RWPE1 (cell line): ENCODE data around the gene WDPCP.
"Not testable (repeated sequence)": the region's sequence is repeated elsewhere in the genome, so short reads cannot be mapped to it uniquely, and the experiment has no call there.

Experiments used
- CTCF ChIA-PET: fragments of 350-600 bp; sonication (Branson Sonifier 250); formaldehyde crosslinking; extraction: SDS; loops from one replicate; lab custom pipeline; 2021; lab: Yijun Ruan, JAX
- POLR2A ChIA-PET: fragments of 400-600 bp; formaldehyde crosslinking; extraction: SDS; loops from one replicate; lab custom pipeline; 2020; ENCODE audit warnings: antibody characterized with exemption; ENCODE audit not compliant: low non-redundant PET; lab: Yijun Ruan, JAX
- DNase-seq: peaks from one replicate; pipeline ENCODE4 v3.0.0; 2012; ENCODE audit warnings: low spot score
- H3K27ac ChIP-seq: fragments of 450-650 bp; 2 replicates; pipeline ENCODE4 v1.5.1; 2017
- TF ChIP-seq, protein P1 (sequence below): fragments of 450-650 bp; conservative IDR thresholded peaks from 2 replicates; pipeline ENCODE4 v1.5.1; 2017; ENCODE audit warnings: low read depth, mild to moderate bottlenecking

Gene WDPCP

DNA sequence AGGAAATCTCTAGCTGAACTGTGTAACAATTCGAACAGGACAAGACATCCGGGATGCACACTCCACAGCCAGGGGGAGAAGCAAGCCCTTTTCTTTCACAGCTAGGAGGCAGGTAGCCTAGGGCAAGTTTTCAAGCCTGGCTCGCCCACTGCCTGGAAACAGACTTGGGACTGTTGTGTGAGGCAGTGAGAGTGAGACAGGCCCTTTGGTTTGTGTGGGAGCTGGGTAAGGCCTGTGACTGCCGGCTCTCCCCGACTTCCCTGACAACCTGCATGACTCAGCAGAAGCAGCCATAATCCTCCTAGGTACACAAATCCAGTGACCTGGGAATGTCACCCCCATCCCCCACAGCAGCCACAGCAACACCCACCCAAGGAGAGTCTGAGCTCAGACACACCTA is 179.7 kb downstream of the WDPCP start:
- ChIA-PET POLR2A (no interaction called here), CTCF (interaction anchor here (0.6 kb wide), 2 partner anchors 40 to 843 kb away, joined by 4 to 5 read pairs; no protein-coding TSS in a partner anchor)
- DNase-seq = no peak
- TF ChIP-seq, protein P1, sequence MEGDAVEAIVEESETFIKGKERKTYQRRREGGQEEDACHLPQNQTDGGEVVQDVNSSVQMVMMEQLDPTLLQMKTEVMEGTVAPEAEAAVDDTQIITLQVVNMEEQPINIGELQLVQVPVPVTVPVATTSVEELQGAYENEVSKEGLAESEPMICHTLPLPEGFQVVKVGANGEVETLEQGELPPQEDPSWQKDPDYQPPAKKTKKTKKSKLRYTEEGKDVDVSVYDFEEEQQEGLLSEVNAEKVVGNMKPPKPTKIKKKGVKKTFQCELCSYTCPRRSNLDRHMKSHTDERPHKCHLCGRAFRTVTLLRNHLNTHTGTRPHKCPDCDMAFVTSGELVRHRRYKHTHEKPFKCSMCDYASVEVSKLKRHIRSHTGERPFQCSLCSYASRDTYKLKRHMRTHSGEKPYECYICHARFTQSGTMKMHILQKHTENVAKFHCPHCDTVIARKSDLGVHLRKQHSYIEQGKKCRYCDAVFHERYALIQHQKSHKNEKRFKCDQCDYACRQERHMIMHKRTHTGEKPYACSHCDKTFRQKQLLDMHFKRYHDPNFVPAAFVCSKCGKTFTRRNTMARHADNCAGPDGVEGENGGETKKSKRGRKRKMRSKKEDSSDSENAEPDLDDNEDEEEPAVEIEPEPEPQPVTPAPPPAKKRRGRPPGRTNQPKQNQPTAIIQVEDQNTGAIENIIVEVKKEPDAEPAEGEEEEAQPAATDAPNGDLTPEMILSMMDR = no peak
- H3K27ac ChIP-seq = no peak overlapping the region

DNA sequence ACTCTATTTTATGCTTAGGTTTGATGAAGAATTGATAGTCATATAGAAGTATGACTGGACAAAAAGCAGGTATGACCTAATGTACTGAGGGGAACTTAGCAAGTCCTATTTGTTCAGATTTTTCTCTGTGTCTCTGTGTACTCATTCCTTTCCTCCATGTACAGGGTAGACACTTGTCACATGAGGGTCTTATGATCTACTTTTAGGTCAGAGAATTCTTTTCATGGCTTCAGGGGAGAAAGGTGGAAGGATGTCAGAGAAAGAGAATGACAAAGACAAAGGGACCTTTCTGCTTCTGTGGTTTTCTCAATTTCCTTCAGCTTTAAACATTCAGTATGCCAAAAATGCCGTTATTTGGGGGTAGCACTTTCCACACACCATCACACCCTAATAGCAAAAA is 181.6 kb downstream of the WDPCP start:
- no peak overlapping the region for H3K27ac ChIP-seq
- POLR2A ChIA-PET = no interaction called here
- TF ChIP-seq, protein P1 = no peak
- DNase-seq = no peak
- CTCF ChIA-PET = interaction anchor here (0.7 kb wide), 1 partner anchor 32 kb away, joined by 3 read pairs; no protein-coding TSS in a partner anchor

GRCh38 chr2:63403820-63404219 is 184.5 kb downstream of the WDPCP start:
- ChIA-PET CTCF (no interaction called here), POLR2A (no interaction called here)

GRCh38 chr2:63402889-63403288 is 185.4 kb downstream of the WDPCP start:
- H3K27ac ChIP-seq, DNase-seq, CTCF ChIA-PET, POLR2A ChIA-PET: not testable (repeated sequence)

More at GRCh38 chr2:63403820-63404219, 184.5 kb downstream of the WDPCP start:
- DNase-seq = no peak
- H3K27ac ChIP-seq = no peak overlapping the region
- TF ChIP-seq, protein P1 = no peak

GRCh38 chr2:63399156-63399555 is 189.1 kb downstream of the WDPCP start:
- no peak overlapping the region for H3K27ac ChIP-seq
- ChIA-PET CTCF (no interaction called here), POLR2A (no interaction called here)
- DNase-seq = no peak
- TF ChIP-seq, protein P1 = no peak

DNA sequence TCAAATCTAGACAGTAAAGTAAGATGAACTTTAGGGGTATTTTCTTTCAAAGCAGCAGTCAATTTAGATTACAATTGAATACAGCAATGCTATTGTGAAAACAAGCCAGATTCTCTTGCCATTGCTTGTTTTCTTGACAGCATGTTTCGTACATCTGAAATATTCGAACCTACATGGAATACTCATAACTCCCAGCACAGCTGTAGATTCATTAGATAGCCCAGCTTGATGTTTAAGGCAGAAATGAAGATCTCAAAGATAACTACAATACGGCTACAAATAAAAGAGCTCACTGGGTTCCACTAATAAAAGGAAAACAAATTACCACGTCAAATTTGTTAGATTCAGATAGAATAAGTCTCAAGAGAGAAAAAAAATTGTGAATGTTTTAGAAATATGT is 208.8 kb downstream of the WDPCP start:
- no peak for DNase-seq
- H3K27ac ChIP-seq = no peak overlapping the region
- CTCF ChIA-PET = no interaction called here
- TF ChIP-seq, protein P1 = no peak
- POLR2A ChIA-PET = no interaction called here

- POLR2A ChIA-PET = no interaction called here
- CTCF ChIA-PET = no interaction called here
- no peak overlapping the region for H3K27ac ChIP-seq
- TF ChIP-seq, protein P1 = no peak
- DNase-seq = peak; percentile 9
These were observed 209.7 kb downstream of the WDPCP start for GRCh38 chr2:63378589-63378988.
